Activated B cell treated with CpG ODN at 0.5 μM for 24 hours (primary cell): ENCODE data around the gene HOXB8. TPM values are rescaled to one million over a fixed set of nuclear protein-coding genes. Genes with fewer than 3 reads are reported as not detected.

Source experiments
- ATAC-seq: fragments of 200-7000 bp; cut with Tn5 transposase; one replicate; pipeline ENCODE4 v1.10.0; 2021; ENCODE audit warnings: low read depth, mild to moderate bottlenecking, moderate library complexity
- CTCF ChIA-PET: fragments of 350-600 bp; sonication (Branson Sonifier 250); formaldehyde crosslinking; loops from one replicate; lab custom pipeline; 2021; ENCODE audit warnings: antibody characterized with exemption; lab: Charles Lee
- POLR2A ChIA-PET: fragments of 350-600 bp; sonication (Branson Sonifier 250); formaldehyde crosslinking; loops from one replicate; lab custom pipeline; 2021; ENCODE audit warnings: antibody characterized with exemption; lab: Charles Lee
- DNase-seq: peaks from one replicate; pipeline ENCODE4 v3.0.0; 2022
- H3K27ac Mint-ChIP-seq: one replicate; pipeline ENCODE4 v1.8.0; 2020; ENCODE audit warnings: mixed read lengths
- H3K27me3 Mint-ChIP-seq: one replicate; pipeline ENCODE4 v1.8.0; 2021; ENCODE audit warnings: mixed read lengths
- H3K36me3 Mint-ChIP-seq: one replicate; pipeline ENCODE4 v1.8.0; 2021; ENCODE audit warnings: low read depth, mixed read lengths
- H3K4me1 Mint-ChIP-seq: one replicate; pipeline ENCODE4 v1.8.0; 2021; ENCODE audit warnings: mixed read lengths
- H3K4me3 Mint-ChIP-seq: one replicate; pipeline ENCODE4 v1.8.0; 2020; ENCODE audit warnings: mild to moderate bottlenecking, mixed read lengths
- H3K9me3 Mint-ChIP-seq: one replicate; pipeline ENCODE4 v1.8.0; 2020; ENCODE audit warnings: mixed read lengths
- intact Hi-C: fragments of 100-400 bp; cut with micrococcal nuclease; formaldehyde crosslinking; loops from one replicate; pipeline ENCODE4 v1.15.1; 2024
- total RNA-seq: library from RNA; stranded (reverse); gene quantifications from 2 replicates; pipeline ENCODE4 v1.2.3, GENCODE V29; 2022
- TF ChIP-seq, protein P1 (sequence below): fragments of 200-600 bp; IDR thresholded peaks from one replicate; pipeline ENCODE4 v1.8.0; 2022; ENCODE audit warnings: antibody characterized with exemption, mild to moderate bottlenecking

HOXB8 gene
- total RNA-seq, 1 donor from 2014 or later, result not detected

DNA sequence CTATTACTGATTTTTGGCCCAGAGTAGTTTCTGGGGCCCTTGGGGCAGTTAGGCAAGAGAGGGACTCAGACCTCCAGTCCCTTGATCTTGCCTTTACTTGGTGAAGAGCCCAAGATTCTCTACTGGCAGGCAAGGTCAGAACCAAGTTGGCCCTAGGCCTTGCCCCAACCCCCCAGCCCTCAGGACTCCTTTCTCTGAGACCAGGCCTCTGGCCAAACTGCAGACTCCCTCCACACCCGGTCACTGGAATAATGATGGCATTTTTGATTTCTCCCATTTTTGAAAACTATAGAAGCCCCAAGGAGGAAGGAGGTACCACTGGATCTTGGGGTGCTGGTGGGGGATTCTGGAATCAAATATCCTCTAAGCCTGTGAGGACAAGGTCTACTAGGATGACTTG, 29.1 kb upstream of the HOXB8 start:
- Mint-ChIP-seq H3K4me3 (no peak overlapping the region), H3K9me3 (no peaks in the 10 kb centered on the region), H3K4me1 (peaks cover 31% of the 10 kb centered on the region), H3K36me3 (no peaks in the 10 kb centered on the region), H3K27ac (no peak overlapping the region), H3K27me3 (peaks cover 72% of the 10 kb centered on the region)
- intact Hi-C loops, result no loop called here
- ATAC-seq (no peak), DNase-seq (no peak)
- CTCF ChIA-PET, result no interaction called here
- TF ChIP-seq, protein P1, sequence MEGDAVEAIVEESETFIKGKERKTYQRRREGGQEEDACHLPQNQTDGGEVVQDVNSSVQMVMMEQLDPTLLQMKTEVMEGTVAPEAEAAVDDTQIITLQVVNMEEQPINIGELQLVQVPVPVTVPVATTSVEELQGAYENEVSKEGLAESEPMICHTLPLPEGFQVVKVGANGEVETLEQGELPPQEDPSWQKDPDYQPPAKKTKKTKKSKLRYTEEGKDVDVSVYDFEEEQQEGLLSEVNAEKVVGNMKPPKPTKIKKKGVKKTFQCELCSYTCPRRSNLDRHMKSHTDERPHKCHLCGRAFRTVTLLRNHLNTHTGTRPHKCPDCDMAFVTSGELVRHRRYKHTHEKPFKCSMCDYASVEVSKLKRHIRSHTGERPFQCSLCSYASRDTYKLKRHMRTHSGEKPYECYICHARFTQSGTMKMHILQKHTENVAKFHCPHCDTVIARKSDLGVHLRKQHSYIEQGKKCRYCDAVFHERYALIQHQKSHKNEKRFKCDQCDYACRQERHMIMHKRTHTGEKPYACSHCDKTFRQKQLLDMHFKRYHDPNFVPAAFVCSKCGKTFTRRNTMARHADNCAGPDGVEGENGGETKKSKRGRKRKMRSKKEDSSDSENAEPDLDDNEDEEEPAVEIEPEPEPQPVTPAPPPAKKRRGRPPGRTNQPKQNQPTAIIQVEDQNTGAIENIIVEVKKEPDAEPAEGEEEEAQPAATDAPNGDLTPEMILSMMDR, result no peak
- POLR2A ChIA-PET, result no interaction called here

DNA sequence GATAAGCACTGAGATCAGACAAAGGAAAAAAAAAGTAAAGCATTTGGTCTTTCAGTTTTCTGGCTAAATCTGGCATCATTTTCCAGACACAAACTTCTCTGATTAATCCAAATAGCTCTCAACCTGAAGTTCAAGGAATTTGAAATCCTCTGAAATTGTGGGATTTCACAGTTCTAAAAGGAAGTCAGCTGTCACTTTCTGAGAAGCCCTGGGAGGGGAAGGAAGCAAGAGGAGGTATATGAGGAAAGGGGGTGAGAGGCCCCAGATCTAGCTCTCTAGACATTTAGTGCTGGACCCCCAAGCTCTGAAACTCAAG, 28.6 kb upstream of the HOXB8 start:
- Mint-ChIP-seq H3K4me3 (no peak overlapping the region), H3K27ac (no peak overlapping the region), H3K4me1 (peaks cover 31% of the 10 kb centered on the region), H3K9me3 (no peaks in the 10 kb centered on the region), H3K36me3 (no peaks in the 10 kb centered on the region), H3K27me3 (peaks cover 74% of the 10 kb centered on the region)
- ATAC-seq, result no peak
- CTCF ChIA-PET, result no interaction called here
- no peak for DNase-seq
- intact Hi-C loops, result no loop called here
- TF ChIP-seq, protein P1, result no peak
- POLR2A ChIA-PET, result no interaction called here

DNA sequence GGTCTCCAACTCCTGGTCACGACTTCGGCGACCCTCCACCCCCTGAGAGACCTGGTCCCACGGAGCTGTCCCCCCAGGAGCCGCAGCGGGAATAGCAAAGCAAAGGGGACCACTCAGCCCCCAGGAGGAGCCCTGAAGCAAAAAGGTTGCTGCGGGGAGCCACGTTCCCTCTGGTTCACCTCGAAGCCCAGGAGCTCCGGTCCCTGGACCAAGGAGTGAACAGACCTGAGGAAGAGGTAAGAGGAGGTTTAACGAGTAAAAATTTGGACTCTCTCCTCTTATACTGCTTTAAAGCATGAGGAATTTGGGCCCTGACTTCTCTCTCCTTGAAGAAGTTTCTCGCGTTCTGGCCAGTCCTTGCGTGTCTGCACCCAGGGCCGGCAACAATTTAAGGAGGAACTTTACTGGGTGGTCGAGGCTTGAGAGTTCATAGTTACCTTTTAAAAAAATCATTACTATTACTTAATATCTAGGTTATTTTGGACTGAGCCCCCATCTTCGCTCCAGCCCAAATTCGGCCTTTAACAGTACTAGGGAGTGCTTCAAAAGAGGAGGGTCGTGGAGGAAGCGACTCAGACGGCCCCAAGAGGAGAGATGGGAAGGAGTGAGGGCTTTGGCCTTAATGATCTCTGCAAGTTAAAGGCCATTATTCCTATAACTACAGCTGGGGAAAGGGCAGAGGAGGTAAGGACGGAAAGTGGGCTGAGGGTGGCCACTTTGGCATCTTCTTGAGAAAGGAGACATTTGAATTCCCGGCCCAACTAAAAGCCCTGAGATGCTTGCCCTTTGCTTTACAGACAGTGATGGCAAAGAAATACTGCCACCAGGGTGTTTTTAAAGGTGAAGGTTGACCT, 28.0 kb upstream of the HOXB8 start:
- peaks cover 29% of the 10 kb centered on the region for H3K4me1 Mint-ChIP-seq
- H3K9me3 Mint-ChIP-seq, result no peaks in the 10 kb centered on the region
- no peaks in the 10 kb centered on the region for H3K36me3 Mint-ChIP-seq
- TF ChIP-seq, protein P1, result no peak
- ChIA-PET CTCF (no interaction called here), POLR2A (no interaction called here)
- peaks cover 74% of the 10 kb centered on the region for H3K27me3 Mint-ChIP-seq
- H3K4me3 Mint-ChIP-seq, result no peak overlapping the region
- ATAC-seq (no peak), DNase-seq (no peak)
- H3K27ac Mint-ChIP-seq, result no peak overlapping the region
- intact Hi-C loops, result no loop called here

DNA sequence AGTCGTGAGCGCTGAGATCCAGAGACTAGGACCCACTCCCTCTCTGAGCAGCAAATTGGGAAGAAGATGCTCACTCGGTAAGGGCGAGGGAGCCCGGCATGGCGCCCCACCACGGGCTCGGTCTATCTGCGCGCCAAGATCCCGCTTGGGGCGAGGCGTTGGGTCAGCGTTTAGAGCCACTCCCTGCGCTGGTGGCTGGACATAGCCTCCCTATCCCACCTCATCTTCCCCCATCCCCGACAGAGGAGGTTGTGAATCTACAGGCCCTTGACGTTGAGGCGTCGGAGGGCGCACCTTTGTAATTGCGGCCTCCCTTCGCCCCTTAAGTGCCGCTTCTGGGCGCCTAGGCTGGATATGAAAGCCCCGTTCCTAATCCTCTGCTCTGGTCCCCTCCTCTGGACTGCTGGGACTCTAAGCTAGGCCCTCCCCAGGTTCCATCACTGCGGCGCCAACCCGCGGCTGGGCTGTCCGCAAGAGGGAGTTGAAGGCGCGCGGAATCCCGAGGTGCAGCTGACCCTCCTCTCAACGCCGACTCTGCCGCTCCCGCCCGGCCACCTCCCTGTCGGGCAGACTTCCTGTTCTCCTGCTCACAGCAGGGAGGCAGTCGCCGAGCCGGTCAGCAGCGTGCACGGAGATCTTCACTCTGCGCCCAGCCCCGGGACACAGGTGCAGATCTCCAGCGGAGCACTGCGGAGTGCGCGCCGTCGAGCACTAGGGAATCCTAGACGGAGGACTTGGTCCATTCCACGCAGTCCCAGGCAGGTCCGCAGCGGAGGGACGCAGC, 27.2 kb upstream of the HOXB8 start:
- DNase-seq, result no peak
- peaks cover 23% of the 10 kb centered on the region for H3K4me1 Mint-ChIP-seq

More for the DNA sequence above, 27.2 kb upstream of the HOXB8 start:
- H3K36me3 Mint-ChIP-seq, result no peaks in the 10 kb centered on the region
- no peak overlapping the region for H3K4me3 Mint-ChIP-seq
- intact Hi-C loops, result no loop called here
- no peak for ATAC-seq
- no peaks in the 10 kb centered on the region for H3K9me3 Mint-ChIP-seq
- no peak overlapping the region for H3K27ac Mint-ChIP-seq
- ChIA-PET CTCF (no interaction called here), POLR2A (no interaction called here)
- H3K27me3 Mint-ChIP-seq, result peaks cover 74% of the 10 kb centered on the region
- TF ChIP-seq, protein P1, result no peak
